Upper lobe of left lung (tissue), 6 donors: ENCODE data around the gene KIF12. TPM values are rescaled to one million over a fixed set of nuclear protein-coding genes. Genes with fewer than 3 reads are reported as not detected.

Source experiments
- ATAC-seq, 2 donors: fragments of 200-7000 bp; cut with Tn5 transposase; one replicate each; pipeline ENCODE4 v1.9.1; 2022; ENCODE audit warnings: mild to moderate bottlenecking in 2 of 2, moderate library complexity in 2 of 2; ENCODE audit not compliant: low FRiP score in 2 of 2
- DNase-seq, 2 donors: peaks; one replicate each; pipeline ENCODE4 v3.0.0-alpha.2; 2019 to 2020
- H3K27ac ChIP-seq, 4 donors: fragments of 200-600 bp; sonication (generic); one replicate each; pipeline ENCODE4 v1.5.1; 2016 to 2019
- H3K27me3 ChIP-seq, 4 donors: fragments of 200-600 bp; sonication (generic); one replicate each; pipeline ENCODE4 v1.5.1; 2017 to 2019
- H3K36me3 ChIP-seq, 4 donors: fragments of 200-600 bp; sonication (generic); one replicate each; pipeline ENCODE4 v1.5.1; 2016 to 2019
- H3K4me1 ChIP-seq, 4 donors: fragments of 200-600 bp; sonication (generic); one replicate each; pipeline ENCODE4 v1.5.1; 2018 to 2019
- H3K4me3 ChIP-seq, 4 donors: fragments of 200-600 bp; sonication (generic); one replicate each; pipeline ENCODE4 v1.5.1; 2017 to 2019; ENCODE audit warnings: mild to moderate bottlenecking in 2 of 4, moderate library complexity in 1 of 4
- H3K9me3 ChIP-seq, 4 donors: fragments of 200-600 bp; sonication (generic); one replicate each; pipeline ENCODE4 v1.5.1; 2018 to 2019
- EP300 ChIP-seq, 4 donors: sonication (generic); formaldehyde crosslinking; IDR thresholded peaks; one replicate each; pipeline ENCODE4 v1.5.1; 2017; ENCODE audit warnings: antibody characterized with exemption in 4 of 4, control low read depth in 2 of 4
- POLR2A ChIP-seq, 4 donors: fragments of 450-650 bp; IDR thresholded peaks; one replicate each; pipeline ENCODE4 v1.5.1; 2016 to 2017; ENCODE audit warnings: antibody characterized with exemption in 4 of 4, mild to moderate bottlenecking in 2 of 4
- POLR2AphosphoS5 ChIP-seq, 2 donors: sonication (generic); formaldehyde crosslinking; IDR thresholded peaks; one replicate each; pipeline ENCODE4 v1.5.1; 2017; ENCODE audit warnings: antibody characterized with exemption in 2 of 2
- WGBS, 2 donors: methylation state at CpG; one replicate each; pipeline ENCODE4 v1.1.5; 2017 to 2018; 5-methylcytosine and 5-hydroxymethylcytosine counted together
- total RNA-seq, 6 donors: library from RNA; depleted of rRNA in 4 of 6; stranded (reverse); fragments of >200 nt in 4 of 6; gene quantifications; one replicate each; pipeline versions ENCODE4 v1.1.0 to v1.2.1, GENCODE V29; 2016 to 2021
- TF ChIP-seq, protein P1 (sequence below), 6 experiments: fragments of 450-650 bp in 4 of 6; fragments of 200-600 bp in 2 of 6; sonication (generic) in 2 of 6; IDR thresholded peaks; one replicate each; pipeline ENCODE4 v1.5.1; 2016 to 2019; ENCODE audit warnings: antibody characterized with exemption in 6 of 6
- donor health status: DM: no; HTN: no; CAD: no; lungs with moderate emphysema.
- donor health status: DM: no; HTN: yes; CAD: no; lungs with severe emphysema.

The KIF12 gene
- total RNA-seq, 6 donors from 2014 or later: 2.3 to 16.8 (median 4.4) TPM

DNA sequence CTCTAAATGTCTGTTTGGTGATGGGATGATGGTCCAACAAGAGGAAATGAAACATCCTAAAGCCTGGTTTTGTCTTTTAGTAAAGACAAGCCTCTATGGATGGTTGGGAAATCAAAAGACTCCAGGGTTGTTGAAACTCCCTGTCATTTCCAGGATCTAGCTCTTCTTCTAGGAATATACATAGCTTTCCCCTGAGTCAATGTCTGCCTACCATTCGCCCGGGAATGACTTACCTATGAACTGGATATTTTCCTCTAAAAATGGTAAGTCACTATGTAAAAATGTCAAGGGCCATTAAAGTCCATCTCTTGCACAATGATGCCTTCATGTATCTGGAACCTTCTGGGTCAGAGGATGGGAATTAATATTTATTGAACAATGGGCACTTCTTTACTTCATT is 11.1 kb upstream of the KIF12 start:
- no peak overlapping the region for H3K27ac ChIP-seq
- H3K27me3 ChIP-seq: no peaks in the 10 kb centered on the region
- TF ChIP-seq, protein P1, sequence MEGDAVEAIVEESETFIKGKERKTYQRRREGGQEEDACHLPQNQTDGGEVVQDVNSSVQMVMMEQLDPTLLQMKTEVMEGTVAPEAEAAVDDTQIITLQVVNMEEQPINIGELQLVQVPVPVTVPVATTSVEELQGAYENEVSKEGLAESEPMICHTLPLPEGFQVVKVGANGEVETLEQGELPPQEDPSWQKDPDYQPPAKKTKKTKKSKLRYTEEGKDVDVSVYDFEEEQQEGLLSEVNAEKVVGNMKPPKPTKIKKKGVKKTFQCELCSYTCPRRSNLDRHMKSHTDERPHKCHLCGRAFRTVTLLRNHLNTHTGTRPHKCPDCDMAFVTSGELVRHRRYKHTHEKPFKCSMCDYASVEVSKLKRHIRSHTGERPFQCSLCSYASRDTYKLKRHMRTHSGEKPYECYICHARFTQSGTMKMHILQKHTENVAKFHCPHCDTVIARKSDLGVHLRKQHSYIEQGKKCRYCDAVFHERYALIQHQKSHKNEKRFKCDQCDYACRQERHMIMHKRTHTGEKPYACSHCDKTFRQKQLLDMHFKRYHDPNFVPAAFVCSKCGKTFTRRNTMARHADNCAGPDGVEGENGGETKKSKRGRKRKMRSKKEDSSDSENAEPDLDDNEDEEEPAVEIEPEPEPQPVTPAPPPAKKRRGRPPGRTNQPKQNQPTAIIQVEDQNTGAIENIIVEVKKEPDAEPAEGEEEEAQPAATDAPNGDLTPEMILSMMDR (IDR thresholded peaks at IDR 0.05): no peak
- TF ChIP-seq POLR2AphosphoS5 (IDR thresholded peaks at IDR 0.05) (no peak), POLR2A (IDR thresholded peaks at IDR 0.05) (no peak)
- H3K4me1 ChIP-seq: peaks cover 3 to 12% (median 5%) of the 10 kb centered on the region in 4 donors
- H3K36me3 ChIP-seq: no peaks in the 10 kb centered on the region
- 55 to 74% methylated on average over 2 of the region's 2 CpGs for WGBS, 2 donors
- DNase-seq (no peak), ATAC-seq (no peak)
- H3K4me3 ChIP-seq: no peak overlapping the region
- H3K9me3 ChIP-seq: no peaks in the 10 kb centered on the region

DNA sequence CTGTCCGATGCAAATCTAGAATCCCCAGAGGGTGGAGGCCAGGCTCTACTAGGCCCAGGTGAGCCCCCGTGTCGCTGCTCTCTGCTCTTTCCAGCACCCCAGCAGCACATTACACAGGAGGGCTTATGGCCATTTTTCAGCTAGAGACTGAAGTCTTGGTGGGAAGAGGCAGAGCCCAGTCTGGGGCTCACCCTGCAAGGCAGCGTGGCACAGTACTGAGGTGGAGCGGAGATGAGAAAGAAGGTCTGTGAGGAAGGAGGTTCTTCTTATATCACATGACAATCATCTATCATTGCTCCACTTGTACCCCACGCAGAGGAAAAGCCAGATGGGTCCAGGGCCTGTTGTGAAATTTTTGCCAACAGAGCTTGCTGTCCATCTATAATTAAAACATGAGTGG is 10.0 kb upstream of the KIF12 start:
- no peaks in the 10 kb centered on the region for H3K36me3 ChIP-seq
- no peak overlapping the region for H3K4me3 ChIP-seq
- no peaks in the 10 kb centered on the region for H3K9me3 ChIP-seq
- no peaks in the 10 kb centered on the region for H3K27me3 ChIP-seq
- WGBS, 2 donors: 89 to 92% methylated on average over 6 of the region's 6 CpGs
- ATAC-seq (no peak), DNase-seq (no peak)
- TF ChIP-seq POLR2A (IDR thresholded peaks at IDR 0.05): no peak
- TF ChIP-seq POLR2AphosphoS5 (IDR thresholded peaks at IDR 0.05): no peak
- no peak for TF ChIP-seq EP300 (IDR thresholded peaks at IDR 0.05)
- TF ChIP-seq, protein P1 (IDR thresholded peaks at IDR 0.05): no peak
- no peak overlapping the region for H3K27ac ChIP-seq
- peaks cover 3 to 12% (median 5%) of the 10 kb centered on the region in 4 donors for H3K4me1 ChIP-seq

DNA sequence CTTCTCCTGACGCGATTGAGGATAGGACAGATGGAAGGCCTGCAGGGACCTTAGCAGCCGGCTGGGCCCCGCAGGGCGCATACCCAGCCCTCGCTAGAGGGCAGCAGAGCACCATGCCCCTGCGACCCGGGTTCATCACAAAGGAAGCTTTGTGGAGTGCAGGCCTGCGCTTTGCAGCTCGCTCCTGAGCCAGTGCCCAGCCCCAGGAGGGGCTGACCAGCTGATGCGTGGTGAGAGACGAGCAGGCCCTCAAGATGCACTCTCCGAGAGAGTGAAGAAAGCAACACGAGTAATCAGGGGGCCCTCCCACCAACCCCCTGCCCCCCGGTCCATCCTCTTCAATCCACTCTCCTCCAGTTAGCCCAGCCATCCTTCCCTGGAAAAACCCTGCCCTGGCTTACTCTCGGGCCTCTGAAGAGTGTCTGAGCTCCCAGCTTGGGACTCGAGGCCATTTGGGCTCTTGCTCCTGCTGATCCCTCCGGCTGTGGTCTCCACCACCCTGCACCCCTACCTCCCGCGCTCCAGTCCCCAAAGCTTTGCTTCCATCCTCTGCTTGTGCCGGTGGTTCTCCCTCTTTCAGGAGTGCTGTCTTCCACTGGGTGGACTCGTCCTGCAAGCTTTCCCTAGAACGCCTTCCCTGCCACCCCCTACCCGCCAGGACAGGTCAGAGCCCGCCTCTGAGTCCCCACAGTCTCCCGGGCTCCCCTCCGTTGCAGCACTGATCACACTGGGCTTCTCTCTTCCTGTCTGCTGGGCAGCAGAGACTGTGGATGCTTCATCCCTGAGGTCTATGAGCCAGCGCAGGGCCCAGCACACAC is 9.1 kb upstream of the KIF12 start:
- H3K9me3 ChIP-seq: no peaks in the 10 kb centered on the region
- WGBS, 2 donors: 39 to 46% methylated on average over 26 to 28 of the region's 28 CpGs
- peak; percentile 74 to 92 for DNase-seq
- no peak overlapping the region for H3K27ac ChIP-seq
- peaks cover 2 to 9% (median 3%) of the 10 kb centered on the region in 4 donors for H3K4me1 ChIP-seq
- TF ChIP-seq, protein P1 (IDR thresholded peaks at IDR 0.05): peak; percentile 77 to 92 (median 84)
- no peak for TF ChIP-seq POLR2AphosphoS5 (IDR thresholded peaks at IDR 0.05)
- TF ChIP-seq EP300 (IDR thresholded peaks at IDR 0.05): no peak
- ATAC-seq: peak; percentile 92 to 95
- no peaks in the 10 kb centered on the region for H3K36me3 ChIP-seq
- H3K27me3 ChIP-seq: no peaks in the 10 kb centered on the region
- no peak overlapping the region for H3K4me3 ChIP-seq

DNA sequence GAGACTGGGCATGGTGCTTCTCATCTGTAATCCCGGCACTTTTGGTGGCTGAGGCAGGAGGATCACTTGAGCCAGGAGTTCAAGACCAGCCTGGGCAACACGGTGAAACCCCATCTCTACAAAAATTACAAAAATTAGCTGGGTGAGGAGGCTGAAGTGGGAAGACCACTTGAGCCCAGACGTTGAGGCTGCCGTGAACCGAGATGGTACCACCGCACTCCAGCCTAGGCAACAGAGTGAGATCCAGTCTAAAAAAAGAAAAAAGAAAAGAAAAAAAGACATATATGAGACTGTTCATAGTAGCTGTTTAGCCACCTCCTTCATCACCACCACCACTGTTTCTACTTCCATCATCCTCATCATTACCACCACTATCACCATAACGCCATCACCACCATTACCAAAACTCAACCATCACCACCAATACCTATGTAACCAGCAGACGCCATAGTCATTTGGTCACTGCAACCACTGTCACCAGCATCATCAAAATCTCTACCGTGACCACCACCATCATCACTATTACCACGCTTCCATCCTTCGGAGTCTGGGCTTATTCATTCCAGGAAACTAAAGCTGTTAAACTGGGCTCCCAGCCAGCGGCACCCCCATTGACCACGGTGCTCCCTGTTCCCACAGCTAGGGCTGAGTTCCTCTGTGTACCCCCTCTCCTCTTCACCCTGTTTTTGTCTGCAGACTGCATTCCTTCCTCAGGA is 8.4 kb upstream of the KIF12 start:
- no peaks in the 10 kb centered on the region for H3K36me3 ChIP-seq
- H3K4me3 ChIP-seq: no peak overlapping the region
- peaks cover 0 to 4% (median 0%) of the 10 kb centered on the region in 4 donors for H3K9me3 ChIP-seq
- DNase-seq: no peak
- H3K27me3 ChIP-seq: no peaks in the 10 kb centered on the region
- no peak for ATAC-seq
- H3K4me1 ChIP-seq: peaks cover 0 to under 1% (median under 1%) of the 10 kb centered on the region in 4 donors
- H3K27ac ChIP-seq: no peak overlapping the region
- 65 to 69% methylated on average over 13 of the region's 13 CpGs for WGBS, 2 donors
- TF ChIP-seq, protein P1 (IDR thresholded peaks at IDR 0.05): no peak
- no peak for TF ChIP-seq EP300 (IDR thresholded peaks at IDR 0.05)
